Measurements from ENCODE around the gene PPIP5K1.
"Not testable (repeated sequence)": the region's sequence is repeated elsewhere in the genome, so short reads cannot be mapped to it uniquely, and the experiment has no call there.

PPIP5K1 gene

DNA sequence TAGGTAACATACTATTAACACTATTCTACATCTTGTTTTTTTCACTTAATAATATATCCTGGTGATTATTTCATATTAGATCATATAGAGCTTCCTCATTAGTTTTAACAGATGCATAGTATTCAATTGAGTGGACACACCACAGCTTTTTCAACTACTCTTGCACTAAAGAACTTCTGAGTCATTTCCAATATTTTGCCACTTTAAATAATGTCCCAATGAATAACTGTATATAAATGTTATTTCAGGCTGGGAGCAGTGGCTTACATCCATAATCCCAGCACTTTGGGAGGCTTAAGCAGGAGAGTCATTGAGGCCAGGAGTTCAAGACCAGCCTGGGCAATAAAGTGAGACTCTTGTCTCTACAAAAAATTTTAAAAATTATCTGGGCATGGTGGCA is 45.7 kb downstream of the PPIP5K1 start:
- DNase-seq (ENCODE audit: low spot score), result no peak

DNA sequence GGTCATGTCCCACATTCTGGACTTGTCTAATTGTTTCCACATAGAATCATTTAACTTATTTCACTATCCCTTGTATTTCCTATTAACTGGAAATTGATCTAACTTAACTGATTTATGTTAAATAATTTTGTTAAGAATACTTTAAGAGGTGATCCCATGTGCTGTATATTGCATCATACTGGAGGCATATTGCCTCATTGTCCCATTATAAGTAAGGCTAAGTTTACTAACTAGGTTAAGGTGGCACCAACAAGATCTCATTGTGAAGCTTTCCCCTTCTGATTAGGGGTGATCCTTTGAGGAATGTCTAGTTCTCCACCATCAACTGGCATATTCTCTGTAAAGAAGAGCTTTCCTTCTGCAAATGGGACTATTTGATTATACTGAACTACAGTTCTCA is 48.2 kb downstream of the PPIP5K1 start:
- no peak for DNase-seq (ENCODE audit: low spot score)

DNA sequence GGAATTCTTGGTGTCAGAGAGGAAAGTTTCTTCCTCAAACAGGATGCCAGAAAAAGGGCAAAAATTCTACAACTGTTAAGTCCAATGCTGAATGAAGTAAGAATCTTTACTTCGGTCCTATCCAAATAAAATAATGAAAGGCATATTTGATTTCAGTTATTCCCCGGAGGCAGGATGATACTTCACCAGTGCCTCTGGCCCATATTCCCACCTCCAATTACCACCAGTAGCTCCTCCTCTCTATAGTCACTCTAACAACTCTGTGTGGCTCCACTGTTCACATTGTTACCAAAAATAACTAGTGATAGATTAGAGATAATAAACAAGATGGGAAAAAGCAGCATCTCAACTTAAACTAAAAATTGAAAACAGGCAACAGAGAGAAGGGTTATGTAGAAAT is 51.9 kb downstream of the PPIP5K1 start:
- no peak for DNase-seq (ENCODE audit: low spot score)

DNA sequence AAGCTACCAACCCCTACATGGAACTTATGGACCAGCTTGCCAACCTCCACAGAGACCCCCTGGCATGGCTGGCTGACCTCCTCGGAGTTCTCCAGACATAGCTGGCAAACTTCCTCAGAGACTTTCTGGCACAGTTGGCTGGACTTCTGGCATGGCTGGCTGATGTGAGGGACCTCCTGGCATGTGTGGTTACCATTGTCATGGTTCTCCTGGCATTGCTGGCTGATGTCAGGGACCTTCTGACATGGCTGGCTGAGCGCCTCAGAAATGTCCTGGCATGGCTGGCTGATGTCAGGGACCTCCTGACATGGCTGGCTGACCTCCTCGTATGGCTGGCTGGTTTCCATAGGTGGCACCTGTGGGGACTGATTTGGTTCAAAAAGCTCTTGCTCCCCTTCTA is 55.1 kb downstream of the PPIP5K1 start:
- DNase-seq (ENCODE audit: low spot score), result no peak

DNA sequence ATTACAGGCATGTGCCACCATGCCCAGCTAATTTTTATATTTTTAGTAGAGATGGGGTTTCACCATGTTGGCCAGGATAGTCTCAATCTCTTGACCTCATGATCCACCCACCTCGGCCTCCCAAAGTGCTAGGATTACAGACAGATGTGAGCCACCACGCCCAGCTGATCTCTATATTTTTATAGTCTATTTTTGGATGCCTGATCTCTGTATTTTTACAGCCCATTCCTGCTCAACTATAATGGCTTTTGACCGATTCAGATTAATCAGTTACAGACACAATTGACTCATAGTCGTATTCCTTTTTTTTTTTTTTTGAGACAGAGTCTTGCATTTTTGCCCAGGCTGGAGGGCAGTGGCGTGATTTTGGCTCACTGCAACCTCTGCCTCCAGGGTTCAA is 57.2 kb downstream of the PPIP5K1 start:
- DNase-seq (ENCODE audit: low spot score), result not testable (repeated sequence)

DNA sequence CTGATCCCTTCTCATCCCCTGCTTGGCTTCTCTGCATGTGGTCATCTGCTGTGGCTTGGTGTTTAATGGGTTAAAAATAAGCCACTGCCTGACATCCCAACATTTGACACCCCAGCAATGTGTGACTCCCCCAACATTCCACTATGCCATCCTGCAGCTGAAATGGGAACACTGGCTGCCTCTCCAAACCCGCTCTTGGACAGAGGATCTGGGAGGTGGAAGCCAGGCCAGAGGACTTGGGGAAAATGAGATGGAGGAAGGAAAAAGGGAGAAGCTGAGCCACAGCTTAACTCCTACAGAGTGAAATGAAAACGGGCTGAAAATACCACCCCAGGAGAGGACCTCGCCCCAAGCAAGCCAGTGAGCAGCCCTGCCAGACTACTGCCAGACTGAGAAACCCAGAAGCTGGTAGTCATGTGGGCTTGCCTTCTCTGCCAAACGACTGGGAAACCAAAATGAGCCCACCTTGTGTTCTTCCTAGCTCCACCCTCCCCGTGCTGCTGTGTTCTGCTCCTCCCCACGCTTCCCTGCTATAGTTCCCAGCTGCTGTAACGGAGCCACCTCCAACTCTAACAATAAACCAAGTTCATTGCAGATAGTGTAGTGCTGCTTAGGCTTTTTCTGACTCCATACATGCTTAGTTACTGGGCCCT is 58.9 kb downstream of the PPIP5K1 start:
- no peak for DNase-seq (ENCODE audit: low spot score)

DNA sequence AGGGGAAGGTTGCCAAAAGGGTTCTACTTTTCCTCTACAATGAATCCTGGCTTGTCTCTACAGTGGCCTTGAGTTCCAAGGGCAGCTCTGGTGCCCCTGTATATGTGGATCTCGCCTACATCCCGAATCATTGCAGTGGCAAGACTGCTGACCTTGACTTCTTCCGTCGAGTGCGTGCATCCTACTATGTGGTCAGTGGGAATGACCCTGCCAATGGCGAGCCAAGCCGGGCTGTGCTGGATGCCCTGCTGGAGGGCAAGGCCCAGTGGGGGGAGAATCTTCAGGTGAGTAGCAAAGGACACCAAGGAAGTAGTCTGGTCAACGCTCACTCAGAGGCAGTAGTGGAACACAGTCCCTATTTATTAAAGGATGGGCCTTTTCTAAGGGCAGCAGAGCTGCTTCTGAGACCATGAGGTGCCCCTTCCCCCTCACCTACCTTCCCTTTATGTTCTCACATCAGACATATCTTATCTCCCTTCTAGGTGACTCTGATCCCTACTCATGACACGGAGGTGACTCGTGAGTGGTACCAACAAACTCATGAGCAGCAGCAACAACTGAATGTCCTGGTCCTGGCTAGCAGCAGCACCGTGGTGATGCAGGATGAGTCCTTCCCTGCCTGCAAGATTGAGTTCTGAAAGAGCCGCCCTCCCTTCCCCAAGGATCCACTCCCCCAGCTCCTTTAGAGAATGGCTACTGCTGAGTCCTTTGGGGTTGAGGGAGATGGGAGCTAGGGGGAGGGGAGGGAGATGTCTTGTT is 60.2 kb downstream of the PPIP5K1 start:
- DNase-seq (ENCODE audit: low spot score), result no peak

DNA sequence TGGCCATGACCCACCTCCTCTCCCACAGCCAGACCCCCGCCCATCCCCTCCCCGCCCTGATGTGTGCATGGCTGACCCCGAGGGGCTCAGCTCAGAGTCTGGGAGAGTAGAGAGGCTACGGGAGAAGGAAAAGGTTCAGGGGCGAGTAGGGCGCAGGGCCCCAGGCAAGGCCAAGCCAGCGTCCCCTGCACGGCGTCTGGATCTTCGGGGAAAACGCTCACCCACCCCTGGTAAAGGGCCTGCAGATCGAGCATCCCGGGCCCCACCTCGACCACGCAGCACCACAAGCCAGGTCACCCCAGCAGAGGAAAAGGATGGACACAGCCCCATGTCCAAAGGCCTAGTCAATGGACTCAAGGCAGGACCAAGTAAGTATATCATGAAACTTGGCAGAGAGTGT is 60.9 kb downstream of the PPIP5K1 start:
- no peak for DNase-seq (ENCODE audit: low spot score)

DNA sequence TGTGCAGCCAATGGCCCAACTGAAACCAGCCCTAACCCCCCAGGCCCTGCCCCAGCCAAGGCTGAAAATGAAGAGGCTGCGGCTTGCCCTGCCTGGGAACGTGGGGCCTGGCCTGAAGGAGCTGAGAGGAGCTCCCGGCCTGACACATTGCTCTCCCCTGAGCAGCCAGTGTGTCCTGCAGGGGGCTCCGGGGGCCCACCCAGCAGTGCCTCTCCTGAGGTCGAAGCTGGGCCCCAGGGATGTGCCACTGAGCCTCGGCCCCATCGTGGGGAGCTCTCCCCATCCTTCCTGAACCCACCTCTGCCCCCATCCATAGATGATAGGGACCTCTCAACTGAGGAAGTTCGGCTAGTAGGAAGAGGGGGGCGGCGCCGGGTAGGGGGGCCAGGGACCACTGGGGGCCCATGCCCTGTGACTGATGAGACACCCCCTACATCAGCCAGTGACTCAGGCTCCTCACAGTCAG is 61.4 kb downstream of the PPIP5K1 start:
- no peak for DNase-seq (ENCODE audit: low spot score)

DNA sequence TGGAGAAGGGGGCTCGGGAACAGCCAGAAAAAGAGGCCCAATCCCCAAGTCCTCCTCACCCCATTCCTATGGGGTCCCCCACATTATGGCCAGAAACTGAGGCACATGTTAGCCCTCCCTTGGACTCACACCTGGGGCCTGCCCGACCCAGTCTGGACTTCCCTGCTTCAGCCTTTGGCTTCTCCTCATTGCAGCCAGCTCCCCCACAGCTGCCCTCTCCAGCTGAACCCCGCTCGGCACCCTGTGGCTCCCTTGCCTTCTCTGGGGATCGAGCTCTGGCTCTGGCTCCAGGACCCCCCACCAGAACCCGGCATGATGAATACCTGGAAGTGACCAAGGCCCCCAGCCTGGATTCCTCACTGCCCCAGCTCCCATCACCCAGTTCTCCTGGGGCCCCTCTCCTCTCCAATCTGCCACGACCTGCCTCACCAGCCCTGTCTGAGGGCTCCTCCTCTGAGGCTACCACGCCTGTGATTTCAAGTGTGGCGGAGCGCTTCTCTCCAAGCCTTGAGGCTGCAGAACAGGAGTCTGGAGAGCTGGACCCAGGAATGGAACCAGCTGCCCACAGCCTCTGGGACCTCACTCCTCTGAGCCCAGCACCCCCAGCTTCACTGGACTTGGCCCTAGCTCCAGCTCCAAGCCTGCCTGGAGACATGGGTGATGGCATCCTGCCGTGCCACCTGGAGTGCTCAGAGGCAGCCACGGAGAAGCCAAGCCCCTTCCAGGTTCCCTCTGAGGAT is 62.0 kb downstream of the PPIP5K1 start:
- DNase-seq (ENCODE audit: low spot score), result no peak

DNA sequence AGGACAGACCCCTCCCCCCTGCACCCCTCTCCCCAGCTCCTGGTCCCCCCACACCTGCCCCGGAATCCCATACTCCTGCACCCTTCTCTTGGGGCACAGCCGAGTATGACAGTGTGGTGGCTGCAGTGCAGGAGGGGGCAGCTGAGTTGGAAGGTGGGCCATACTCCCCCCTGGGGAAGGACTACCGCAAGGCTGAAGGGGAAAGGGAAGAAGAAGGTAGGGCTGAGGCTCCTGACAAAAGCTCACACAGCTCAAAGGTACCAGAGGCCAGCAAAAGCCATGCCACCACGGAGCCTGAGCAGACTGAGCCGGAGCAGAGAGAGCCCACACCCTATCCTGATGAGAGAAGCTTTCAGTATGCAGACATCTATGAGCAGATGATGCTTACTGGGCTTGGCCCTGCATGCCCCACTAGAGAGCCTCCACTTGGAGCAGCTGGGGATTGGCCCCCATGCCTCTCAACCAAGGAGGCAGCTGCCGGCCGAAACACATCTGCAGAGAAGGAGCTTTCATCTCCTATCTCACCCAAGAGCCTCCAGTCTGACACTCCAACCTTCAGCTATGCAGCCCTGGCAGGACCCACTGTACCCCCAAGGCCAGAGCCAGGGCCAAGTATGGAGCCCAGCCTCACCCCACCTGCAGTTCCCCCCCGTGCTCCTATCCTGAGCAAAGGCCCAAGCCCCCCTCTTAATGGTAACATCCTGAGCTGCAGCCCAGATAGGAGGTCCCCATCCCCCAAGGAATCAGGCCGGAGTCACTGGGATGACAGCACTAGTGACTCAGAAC is 62.8 kb downstream of the PPIP5K1 start:
- no peak for DNase-seq (ENCODE audit: low spot score)

DNA sequence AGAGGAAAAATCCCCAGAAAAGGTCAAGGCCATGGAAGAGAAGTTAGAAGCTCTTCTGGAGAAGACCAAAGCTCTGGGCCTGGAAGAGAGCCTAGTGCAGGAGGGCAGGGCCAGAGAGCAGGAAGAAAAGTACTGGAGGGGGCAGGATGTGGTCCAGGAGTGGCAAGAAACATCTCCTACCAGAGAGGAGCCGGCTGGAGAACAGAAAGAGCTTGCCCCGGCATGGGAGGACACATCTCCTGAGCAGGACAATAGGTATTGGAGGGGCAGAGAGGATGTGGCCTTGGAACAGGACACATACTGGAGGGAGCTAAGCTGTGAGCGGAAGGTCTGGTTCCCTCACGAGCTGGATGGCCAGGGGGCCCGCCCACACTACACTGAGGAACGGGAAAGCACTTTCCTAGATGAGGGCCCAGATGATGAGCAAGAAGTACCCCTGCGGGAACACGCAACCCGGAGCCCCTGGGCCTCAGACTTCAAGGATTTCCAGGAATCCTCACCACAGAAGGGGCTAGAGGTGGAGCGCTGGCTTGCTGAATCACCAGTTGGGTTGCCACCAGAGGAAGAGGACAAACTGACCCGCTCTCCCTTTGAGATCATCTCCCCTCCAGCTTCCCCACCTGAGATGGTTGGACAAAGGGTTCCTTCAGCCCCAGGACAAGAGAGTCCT is 63.6 kb downstream of the PPIP5K1 start:
- no peak for DNase-seq (ENCODE audit: low spot score)

DNA sequence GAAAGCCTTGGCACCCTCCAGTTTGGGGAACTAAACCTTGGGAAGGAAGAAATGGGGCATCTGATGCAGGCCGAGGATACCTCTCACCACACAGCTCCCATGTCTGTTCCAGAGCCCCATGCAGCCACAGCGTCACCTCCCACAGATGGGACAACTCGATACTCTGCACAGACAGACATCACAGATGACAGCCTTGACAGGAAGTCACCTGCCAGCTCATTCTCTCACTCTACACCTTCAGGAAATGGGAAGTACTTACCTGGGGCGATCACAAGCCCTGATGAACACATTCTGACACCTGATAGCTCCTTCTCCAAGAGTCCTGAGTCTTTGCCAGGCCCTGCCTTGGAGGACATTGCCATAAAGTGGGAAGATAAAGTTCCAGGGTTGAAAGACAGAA is 64.9 kb downstream of the PPIP5K1 start:
- DNase-seq (ENCODE audit: low spot score), result no peak

DNA sequence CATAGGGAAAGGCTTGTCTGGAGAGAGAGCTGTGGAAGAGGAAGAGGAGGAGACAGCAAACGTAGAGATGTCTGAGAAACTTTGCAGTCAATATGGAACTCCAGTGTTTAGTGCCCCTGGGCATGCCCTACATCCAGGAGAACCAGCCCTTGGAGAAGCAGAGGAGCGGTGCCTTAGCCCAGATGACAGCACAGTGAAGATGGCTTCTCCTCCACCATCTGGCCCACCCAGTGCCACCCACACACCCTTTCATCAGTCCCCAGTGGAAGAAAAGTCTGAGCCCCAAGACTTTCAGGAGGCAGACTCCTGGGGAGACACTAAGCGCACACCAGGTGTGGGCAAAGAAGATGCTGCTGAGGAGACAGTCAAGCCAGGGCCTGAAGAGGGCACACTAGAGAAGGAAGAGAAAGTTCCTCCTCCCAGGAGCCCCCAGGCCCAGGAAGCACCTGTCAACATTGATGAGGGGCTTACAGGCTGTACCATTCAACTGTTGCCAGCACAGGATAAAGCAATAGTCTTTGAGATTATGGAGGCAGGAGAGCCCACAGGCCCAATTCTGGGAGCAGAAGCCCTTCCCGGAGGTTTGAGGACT is 65.7 kb downstream of the PPIP5K1 start:
- DNase-seq (ENCODE audit: low spot score), result no peak

DNA sequence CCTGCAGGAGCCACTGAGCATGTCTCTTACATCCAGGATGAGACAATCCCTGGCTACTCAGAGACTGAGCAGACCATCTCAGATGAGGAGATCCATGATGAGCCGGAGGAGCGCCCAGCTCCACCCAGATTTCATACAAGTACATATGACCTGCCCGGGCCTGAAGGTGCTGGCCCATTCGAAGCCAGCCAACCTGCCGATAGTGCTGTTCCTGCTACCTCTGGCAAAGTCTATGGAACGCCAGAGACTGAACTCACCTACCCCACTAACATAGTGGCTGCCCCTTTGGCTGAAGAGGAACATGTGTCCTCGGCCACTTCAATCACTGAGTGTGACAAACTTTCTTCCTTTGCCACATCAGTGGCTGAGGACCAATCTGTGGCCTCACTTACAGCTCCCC is 66.4 kb downstream of the PPIP5K1 start:
- no peak for DNase-seq (ENCODE audit: low spot score)

DNA sequence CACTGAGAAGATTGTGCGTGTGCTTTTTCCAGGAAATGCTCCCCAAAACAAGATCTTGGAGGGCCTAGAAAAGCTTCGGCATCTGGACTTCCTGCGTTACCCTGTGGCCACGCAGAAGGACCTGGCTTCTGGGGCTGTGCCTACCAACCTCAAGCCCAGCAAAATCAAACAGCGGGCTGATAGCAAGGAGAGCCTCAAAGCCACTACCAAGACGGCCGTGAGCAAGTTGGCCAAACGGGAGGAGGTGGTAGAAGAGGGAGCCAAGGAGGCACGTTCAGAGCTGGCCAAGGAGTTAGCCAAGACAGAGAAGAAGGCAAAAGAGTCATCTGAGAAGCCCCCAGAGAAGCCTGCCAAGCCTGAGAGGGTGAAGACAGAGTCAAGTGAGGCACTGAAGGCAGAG is 67.8 kb downstream of the PPIP5K1 start:
- no peak for DNase-seq (ENCODE audit: low spot score)

DNA sequence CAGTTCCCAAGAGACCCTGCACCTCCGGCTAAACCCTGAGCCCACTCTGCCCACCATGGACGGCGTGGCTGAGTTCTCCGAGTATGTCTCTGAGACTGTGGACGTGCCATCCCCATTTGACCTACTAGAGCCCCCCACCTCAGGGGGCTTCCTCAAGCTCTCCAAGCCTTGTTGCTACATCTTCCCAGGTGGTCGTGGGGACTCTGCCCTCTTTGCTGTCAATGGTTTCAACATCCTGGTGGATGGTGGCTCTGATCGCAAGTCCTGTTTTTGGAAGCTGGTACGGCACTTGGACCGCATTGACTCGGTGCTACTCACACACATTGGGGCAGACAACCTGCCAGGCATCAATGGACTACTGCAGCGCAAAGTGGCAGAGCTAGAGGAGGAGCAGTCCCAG is 68.6 kb downstream of the PPIP5K1 start:
- DNase-seq (ENCODE audit: low spot score), result no peak

DNA sequence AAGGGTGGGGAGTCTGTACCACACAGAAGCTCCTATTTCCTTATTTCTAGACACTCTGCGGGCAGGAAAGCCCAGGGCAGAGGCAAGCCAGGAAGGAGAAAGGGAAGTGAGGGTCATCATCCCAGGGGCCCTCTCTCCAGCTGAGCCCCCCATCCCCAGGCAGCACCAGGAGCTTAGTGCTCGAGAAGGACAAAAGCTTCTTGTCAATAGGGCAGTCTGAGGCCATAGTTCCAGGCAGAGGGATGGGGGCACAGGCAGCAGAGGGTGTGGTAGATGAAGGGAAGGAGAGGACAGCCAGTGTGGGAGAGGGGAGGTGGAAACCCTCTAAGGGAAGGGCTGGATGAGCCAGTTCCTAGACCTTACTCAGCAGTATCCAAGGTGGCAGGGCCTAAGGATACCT is 69.9 kb downstream of the PPIP5K1 start:
- no peak for DNase-seq (ENCODE audit: low spot score)

DNA sequence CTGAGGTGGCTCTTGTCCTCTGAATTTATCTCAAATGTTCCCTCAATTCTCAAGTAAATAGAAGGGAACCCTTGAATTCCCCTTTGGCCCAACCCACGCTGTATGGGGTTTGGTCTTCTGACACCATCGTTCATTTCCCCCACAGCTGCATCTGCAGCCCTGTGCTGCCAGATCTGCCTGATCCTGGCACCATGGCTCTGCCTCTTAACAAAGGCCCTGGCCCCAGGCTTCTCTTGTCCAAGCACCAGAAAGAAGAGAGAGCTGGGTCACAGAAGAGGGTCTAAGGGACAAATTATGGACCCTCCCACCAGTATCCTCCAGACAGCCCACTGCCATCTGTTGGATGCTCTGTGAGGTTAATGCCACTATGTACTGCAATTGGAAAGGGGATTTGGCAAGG is 70.8 kb downstream of the PPIP5K1 start:
- no peak for DNase-seq (ENCODE audit: low spot score)

DNA sequence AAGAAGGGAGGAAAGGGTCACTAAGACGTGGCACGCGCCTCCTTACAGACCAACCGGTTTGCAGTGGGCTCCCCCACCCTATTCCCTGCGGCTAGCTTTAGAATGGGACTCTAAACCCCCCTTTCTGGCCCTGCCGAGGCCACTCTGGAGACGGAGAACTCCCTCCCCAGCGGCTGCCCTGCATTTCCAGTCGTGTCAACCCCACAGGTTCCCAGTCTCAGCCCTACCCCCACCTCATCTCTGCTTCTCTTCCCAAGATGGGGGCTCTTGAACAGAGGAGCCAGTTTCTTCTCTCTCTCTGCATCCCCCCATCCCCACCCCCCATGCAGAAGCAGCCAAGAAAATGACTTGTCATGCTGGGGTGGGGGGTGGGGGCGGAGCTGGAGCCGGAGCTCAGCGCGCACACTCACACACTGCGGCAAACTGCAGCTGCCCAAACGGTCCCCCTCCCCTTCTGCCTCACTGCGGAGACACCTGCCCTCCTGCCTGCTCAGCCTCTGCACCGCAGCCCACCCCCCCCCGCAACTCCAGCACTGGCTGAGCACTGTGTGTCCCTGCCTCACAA is 71.7 kb downstream of the PPIP5K1 start:
- no peak for DNase-seq (ENCODE audit: low spot score)
